ENCODE data around the gene PRKCQ.

Gene PRKCQ

GRCh38 chr10:6405713-6406112, 174.4 kb downstream of the PRKCQ start:
- no peak for DNase-seq (ENCODE audit: low spot score)

GRCh38 chr10:6404127-6405072, 175.7 kb downstream of the PRKCQ start:
- DNase-seq (ENCODE audit: low spot score), result no peak

- DNase-seq (ENCODE audit: low spot score), result no peak
These were observed 177.1 kb downstream of the PRKCQ start for GRCh38 chr10:6402960-6403359.

GRCh38 chr10:6402349-6402709, 177.7 kb downstream of the PRKCQ start:
- DNase-seq (ENCODE audit: low spot score), result no peak

- DNase-seq (ENCODE audit: low spot score), result peak; percentile 90
These were observed 178.3 kb downstream of the PRKCQ start for GRCh38 chr10:6401558-6402348.

- no peak for DNase-seq (ENCODE audit: low spot score)
These were observed 179.1 kb downstream of the PRKCQ start for GRCh38 chr10:6400821-6401465.

- no peak for DNase-seq (ENCODE audit: low spot score)
These were observed 179.7 kb downstream of the PRKCQ start for GRCh38 chr10:6400331-6400730.

GRCh38 chr10:6399879-6400278, 180.2 kb downstream of the PRKCQ start:
- DNase-seq (ENCODE audit: low spot score), result no peak

- DNase-seq (ENCODE audit: low spot score), result no peak
These were observed 180.8 kb downstream of the PRKCQ start for GRCh38 chr10:6399231-6399741.

GRCh38 chr10:6398399-6398798, 181.7 kb downstream of the PRKCQ start:
- DNase-seq (ENCODE audit: low spot score), result no peak

GRCh38 chr10:6396652-6397051, 183.4 kb downstream of the PRKCQ start:
- DNase-seq (ENCODE audit: low spot score), result peak; percentile 79

- DNase-seq (ENCODE audit: low spot score), result no peak
These were observed 183.8 kb downstream of the PRKCQ start for GRCh38 chr10:6396226-6396625.

- DNase-seq (ENCODE audit: low spot score), result no peak
These were observed 184.5 kb downstream of the PRKCQ start for GRCh38 chr10:6395606-6396005.

- no peak for DNase-seq (ENCODE audit: low spot score)
These were observed 186.0 kb downstream of the PRKCQ start for GRCh38 chr10:6394084-6394483.

GRCh38 chr10:6393168-6393567, 186.9 kb downstream of the PRKCQ start:
- no peak for DNase-seq (ENCODE audit: low spot score)

GRCh38 chr10:6390213-6390845, 189.7 kb downstream of the PRKCQ start:
- no peak for DNase-seq (ENCODE audit: low spot score)

GRCh38 chr10:6388261-6388893, 191.7 kb downstream of the PRKCQ start:
- DNase-seq (ENCODE audit: low spot score), result no peak

GRCh38 chr10:6386960-6387359, 193.1 kb downstream of the PRKCQ start:
- DNase-seq (ENCODE audit: low spot score), result no peak

- no peak for DNase-seq (ENCODE audit: low spot score)
These were observed 193.7 kb downstream of the PRKCQ start for GRCh38 chr10:6386346-6386745.

- peak; percentile 54 for DNase-seq (ENCODE audit: low spot score)
These were observed 194.4 kb downstream of the PRKCQ start for GRCh38 chr10:6385665-6386064.

GRCh38 chr10:6384847-6385246, 195.2 kb downstream of the PRKCQ start:
- DNase-seq (ENCODE audit: low spot score), result no peak

All from GM03348 (cell line).